Liver (tissue), 9 donors: ENCODE measurements around the gene PRICKLE3. TPM values are rescaled to one million over a fixed set of nuclear protein-coding genes. Genes with fewer than 3 reads are reported as not detected.

ENCODE experiments used
- DNase-seq: peaks from one replicate; pipeline ENCODE4 v3.0.0-alpha.2; 2017; ENCODE audit warnings: low spot score
- H3K27ac ChIP-seq, 2 donors: one replicate each; pipeline ENCODE4 v1.7.0; 2013; ENCODE audit warnings: inconsistent platforms in 2 of 2, low read length in 2 of 2, control low read depth in 1 of 2, low read depth in 1 of 2, mild to moderate bottlenecking in 1 of 2
- H3K27me3 ChIP-seq, 4 donors: one replicate each; pipeline versions ENCODE4 v1.6.1 to v1.7.0; 2013; ENCODE audit warnings: low read length in 3 of 4, inconsistent platforms in 1 of 4, mild to moderate bottlenecking in 1 of 4, moderate library complexity in 1 of 4; ENCODE audit not compliant: control insufficient read depth in 4 of 4, insufficient read depth in 4 of 4
- H3K36me3 ChIP-seq, 4 donors: one replicate each; pipeline versions ENCODE4 v1.6.1 to v1.7.0; 2013; ENCODE audit warnings: low read length in 3 of 4, mild to moderate bottlenecking in 3 of 4, low read depth in 1 of 4, moderate library complexity in 1 of 4; ENCODE audit not compliant: control insufficient read depth in 4 of 4, insufficient read depth in 3 of 4
- H3K4me1 ChIP-seq, 4 donors: one replicate each; pipeline versions ENCODE4 v1.6.1 to v1.7.0; 2013; ENCODE audit warnings: low read length in 3 of 4, mild to moderate bottlenecking in 3 of 4, moderate library complexity in 1 of 4; ENCODE audit not compliant: control insufficient read depth in 4 of 4, insufficient read depth in 4 of 4
- H3K4me3 ChIP-seq, 3 donors: one replicate each; pipeline versions ENCODE4 v1.6.1 to v1.7.0; 2013; ENCODE audit warnings: low read length in 3 of 3, control low read depth in 1 of 3, low read depth in 1 of 3, mild to moderate bottlenecking in 1 of 3
- H3K9ac ChIP-seq, 2 donors: one replicate each; pipeline ENCODE4 v1.7.0; 2013; ENCODE audit warnings: low read length in 2 of 2, mild to moderate bottlenecking in 2 of 2, moderate library complexity in 2 of 2, control low read depth in 1 of 2, low read depth in 1 of 2
- H3K9me3 ChIP-seq, 4 donors: one replicate each; pipeline versions ENCODE4 v1.6.1 to v1.7.0; 2013; ENCODE audit warnings: low read length in 3 of 4; ENCODE audit not compliant: control insufficient read depth in 4 of 4
- EGR1 ChIP-seq, 2 donors: IDR thresholded peaks; 2 replicates each; pipeline ENCODE4 v1.6.1; 2016 to 2018; ENCODE audit warnings: antibody characterized with exemption in 2 of 2, low read depth in 2 of 2
- FOXA1 ChIP-seq: IDR thresholded peaks from 2 replicates; pipeline ENCODE4 v1.6.1; 2016; ENCODE audit warnings: antibody characterized with exemption
- FOXA2 ChIP-seq: IDR thresholded peaks from 2 replicates; pipeline ENCODE4 v1.6.1; 2016; ENCODE audit warnings: antibody characterized with exemption
- GABPA ChIP-seq, 2 donors: IDR thresholded peaks in 1 of 2; conservative IDR thresholded peaks in 1 of 2; 2 replicates each; pipeline ENCODE4 v1.6.1; 2016; ENCODE audit warnings: antibody characterized with exemption in 2 of 2, mild to moderate bottlenecking in 1 of 2, moderate library complexity in 1 of 2
- HNF4A ChIP-seq, 2 donors: conservative IDR thresholded peaks; 2 replicates each; pipeline ENCODE4 v1.6.1; 2016; ENCODE audit warnings: antibody characterized with exemption in 2 of 2, mild to moderate bottlenecking in 2 of 2
- HNF4G ChIP-seq: IDR thresholded peaks from 2 replicates; pipeline ENCODE4 v1.6.1; 2016; ENCODE audit warnings: antibody characterized with exemption
- NR2F2 ChIP-seq: IDR thresholded peaks from 2 replicates; pipeline ENCODE4 v1.6.1; 2016; ENCODE audit warnings: antibody characterized with exemption
- RXRA ChIP-seq, 2 donors: IDR thresholded peaks; 2 replicates each; pipeline ENCODE4 v1.6.1; 2017 to 2018; ENCODE audit warnings: antibody characterized with exemption in 2 of 2, mild to moderate bottlenecking in 1 of 2
- TAF1 ChIP-seq: conservative IDR thresholded peaks from 2 replicates; pipeline ENCODE4 v1.6.1; 2016; ENCODE audit warnings: antibody characterized with exemption, mild to moderate bottlenecking
- YY1 ChIP-seq: IDR thresholded peaks from 2 replicates; pipeline ENCODE4 v1.6.1; 2016; ENCODE audit warnings: antibody characterized with exemption, mild to moderate bottlenecking
- WGBS: extraction: QIAGEN DNeasy Blood & Tissue Kit; methylation state at CpG from one replicate; pipeline ENCODE4 v1.1.7; 2013; 5-methylcytosine and 5-hydroxymethylcytosine counted together
- polyA plus RNA-seq, 2 donors: library from polyadenylated mRNA; stranded (reverse) in 1 of 2; unstranded in 1 of 2; fragments of 200-250 nt in 1 of 2; fragments of >200 nt in 1 of 2; fragmentation: Nextera tagmentation in 1 of 2; extraction: Ambion mirVana in 1 of 2; gene quantifications; one replicate each; pipeline versions ENCODE4 v1.2.1 to v1.2.3, GENCODE V29; 2013 to 2015
- total RNA-seq, 2 donors: library from RNA; depleted of rRNA; stranded (reverse); fragments of >200 nt; gene quantifications; one replicate each; pipeline ENCODE4 v1.2.3, GENCODE V29; 2014
- TF ChIP-seq, protein P1 (sequence below): fragments of 150-350 bp; IDR thresholded peaks from 2 replicates; pipeline ENCODE4 v1.5.1; 2017; ENCODE audit warnings: improper control_type of control experiment, low read depth, low read length; ENCODE audit not compliant: missing input control
- TF ChIP-seq, protein P2 (sequence below): IDR thresholded peaks from 2 replicates; pipeline ENCODE4 v1.6.1; 2016; ENCODE audit warnings: antibody characterized with exemption
- TF ChIP-seq, protein P3 (sequence below): IDR thresholded peaks from 2 replicates; pipeline ENCODE4 v1.6.1; 2016; ENCODE audit warnings: antibody characterized with exemption
- TF ChIP-seq, protein P4 (sequence below): IDR thresholded peaks from 2 replicates; pipeline ENCODE4 v1.6.1; 2016; ENCODE audit warnings: antibody characterized with exemption
- donor health status: healthy.
- donor health status: healthy.
- donor health status: healthy.
- donor health status: healthy.
- donor health status: healthy.

PRICKLE3 gene
- total and polyA plus RNA-seq, 4 donors, result 2.1 to 6.5 (median 2.9) TPM

DNA sequence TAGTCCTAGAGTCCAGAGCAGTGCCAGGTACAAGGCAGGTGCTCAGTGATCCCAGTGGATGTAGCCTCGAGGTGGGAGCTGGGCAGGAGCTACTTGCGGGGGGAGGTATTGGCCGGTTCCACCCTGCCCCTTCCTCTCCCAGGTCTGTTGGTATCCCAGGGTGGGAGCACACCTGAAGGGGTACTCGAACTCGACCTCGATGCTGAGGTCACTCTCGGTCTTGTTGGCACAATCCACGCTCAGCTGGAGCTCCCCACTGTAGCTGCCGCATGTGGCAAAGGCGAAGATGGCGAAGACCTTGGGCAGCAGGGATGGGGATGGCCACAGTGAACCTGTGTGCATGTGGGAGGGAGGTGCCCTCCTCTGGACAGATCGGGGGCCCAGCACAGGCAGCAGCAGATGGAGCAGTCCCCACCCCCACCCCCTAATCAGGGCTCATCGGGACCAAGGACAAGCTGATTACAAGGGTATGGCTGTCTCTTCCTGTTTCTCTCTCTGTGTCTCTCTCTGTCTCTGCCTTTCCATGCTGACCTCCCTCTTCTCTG, 11.4 kb upstream of the PRICKLE3 start:
- H3K9ac ChIP-seq, result no peak overlapping the region
- DNase-seq, result no peak
- H3K4me3 ChIP-seq, result no peak overlapping the region
- peaks cover 0 to 4% (median 2%) of the 10 kb centered on the region in 4 donors for H3K4me1 ChIP-seq
- WGBS, result 67% methylated on average over 13 of the region's 13 CpGs
- H3K27ac ChIP-seq, result no peak overlapping the region
- no peaks in the 10 kb centered on the region for H3K27me3 ChIP-seq
- no peaks in the 10 kb centered on the region for H3K9me3 ChIP-seq
- TF ChIP-seq FOXA2 (no peak), RXRA (IDR thresholded peaks at IDR 0.05) (no peak), NR2F2 (no peak), EGR1 (IDR thresholded peaks at IDR 0.05; ENCODE audit: low read depth in 2 of 2) (no peak), GABPA (IDR thresholded peaks at IDR 0.05 in 1 of 2, conservative IDR thresholded peaks at IDR 0.05 in 1 of 2) (no peak)
- TF ChIP-seq, protein P1, sequence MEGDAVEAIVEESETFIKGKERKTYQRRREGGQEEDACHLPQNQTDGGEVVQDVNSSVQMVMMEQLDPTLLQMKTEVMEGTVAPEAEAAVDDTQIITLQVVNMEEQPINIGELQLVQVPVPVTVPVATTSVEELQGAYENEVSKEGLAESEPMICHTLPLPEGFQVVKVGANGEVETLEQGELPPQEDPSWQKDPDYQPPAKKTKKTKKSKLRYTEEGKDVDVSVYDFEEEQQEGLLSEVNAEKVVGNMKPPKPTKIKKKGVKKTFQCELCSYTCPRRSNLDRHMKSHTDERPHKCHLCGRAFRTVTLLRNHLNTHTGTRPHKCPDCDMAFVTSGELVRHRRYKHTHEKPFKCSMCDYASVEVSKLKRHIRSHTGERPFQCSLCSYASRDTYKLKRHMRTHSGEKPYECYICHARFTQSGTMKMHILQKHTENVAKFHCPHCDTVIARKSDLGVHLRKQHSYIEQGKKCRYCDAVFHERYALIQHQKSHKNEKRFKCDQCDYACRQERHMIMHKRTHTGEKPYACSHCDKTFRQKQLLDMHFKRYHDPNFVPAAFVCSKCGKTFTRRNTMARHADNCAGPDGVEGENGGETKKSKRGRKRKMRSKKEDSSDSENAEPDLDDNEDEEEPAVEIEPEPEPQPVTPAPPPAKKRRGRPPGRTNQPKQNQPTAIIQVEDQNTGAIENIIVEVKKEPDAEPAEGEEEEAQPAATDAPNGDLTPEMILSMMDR, result no peak
- TF ChIP-seq, protein P2, sequence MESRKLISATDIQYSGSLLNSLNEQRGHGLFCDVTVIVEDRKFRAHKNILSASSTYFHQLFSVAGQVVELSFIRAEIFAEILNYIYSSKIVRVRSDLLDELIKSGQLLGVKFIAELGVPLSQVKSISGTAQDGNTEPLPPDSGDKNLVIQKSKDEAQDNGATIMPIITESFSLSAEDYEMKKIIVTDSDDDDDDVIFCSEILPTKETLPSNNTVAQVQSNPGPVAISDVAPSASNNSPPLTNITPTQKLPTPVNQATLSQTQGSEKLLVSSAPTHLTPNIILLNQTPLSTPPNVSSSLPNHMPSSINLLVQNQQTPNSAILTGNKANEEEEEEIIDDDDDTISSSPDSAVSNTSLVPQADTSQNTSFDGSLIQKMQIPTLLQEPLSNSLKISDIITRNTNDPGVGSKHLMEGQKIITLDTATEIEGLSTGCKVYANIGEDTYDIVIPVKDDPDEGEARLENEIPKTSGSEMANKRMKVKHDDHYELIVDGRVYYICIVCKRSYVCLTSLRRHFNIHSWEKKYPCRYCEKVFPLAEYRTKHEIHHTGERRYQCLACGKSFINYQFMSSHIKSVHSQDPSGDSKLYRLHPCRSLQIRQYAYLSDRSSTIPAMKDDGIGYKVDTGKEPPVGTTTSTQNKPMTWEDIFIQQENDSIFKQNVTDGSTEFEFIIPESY, result no peak
- no peaks in the 10 kb centered on the region for H3K36me3 ChIP-seq

DNA sequence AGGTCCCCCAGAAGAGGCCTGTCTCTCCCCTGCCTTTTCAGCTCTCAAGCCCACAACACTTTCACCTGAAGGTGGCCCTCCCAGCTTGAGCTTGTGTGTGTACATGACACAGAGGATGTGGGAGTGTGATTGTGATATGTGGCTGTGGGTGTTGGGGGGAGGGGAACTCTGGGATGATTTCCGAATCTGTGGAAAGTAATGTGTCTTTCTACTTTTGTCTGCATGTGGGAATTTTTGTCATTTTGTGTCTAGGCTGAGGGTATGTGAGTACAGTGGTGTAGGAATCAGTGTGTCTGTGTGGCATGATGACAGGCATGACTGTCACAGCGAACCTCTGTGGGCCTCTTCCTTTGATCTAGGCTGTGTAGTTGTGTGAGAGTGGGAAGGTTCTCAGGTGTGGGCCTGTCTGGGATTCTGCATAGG, 7.4 kb upstream of the PRICKLE3 start:
- DNase-seq, result no peak

More for the DNA sequence above, 7.4 kb upstream of the PRICKLE3 start:
- H3K4me1 ChIP-seq, result peaks cover 0 to 8% (median 2%) of the 10 kb centered on the region in 4 donors
- no peak overlapping the region for H3K27ac ChIP-seq
- H3K9ac ChIP-seq, result no peak overlapping the region
- H3K36me3 ChIP-seq, result no peaks in the 10 kb centered on the region
- no peak overlapping the region for H3K4me3 ChIP-seq
- no peaks in the 10 kb centered on the region for H3K9me3 ChIP-seq
- 77% methylated on average over 2 of the region's 2 CpGs for WGBS
- TF ChIP-seq HNF4A (conservative IDR thresholded peaks at IDR 0.05), result no peak
- no peak for TF ChIP-seq HNF4G
- TF ChIP-seq, protein P3, sequence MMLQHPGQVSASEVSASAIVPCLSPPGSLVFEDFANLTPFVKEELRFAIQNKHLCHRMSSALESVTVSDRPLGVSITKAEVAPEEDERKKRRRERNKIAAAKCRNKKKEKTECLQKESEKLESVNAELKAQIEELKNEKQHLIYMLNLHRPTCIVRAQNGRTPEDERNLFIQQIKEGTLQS, result no peak
- TF ChIP-seq, protein P1, result no peak
- TF ChIP-seq FOXA1, result no peak
- TF ChIP-seq EGR1 (IDR thresholded peaks at IDR 0.05; ENCODE audit: low read depth in 2 of 2), result no peak
- TF ChIP-seq, protein P2, result no peak
- TF ChIP-seq RXRA (IDR thresholded peaks at IDR 0.05), result no peak
- TF ChIP-seq, protein P4, sequence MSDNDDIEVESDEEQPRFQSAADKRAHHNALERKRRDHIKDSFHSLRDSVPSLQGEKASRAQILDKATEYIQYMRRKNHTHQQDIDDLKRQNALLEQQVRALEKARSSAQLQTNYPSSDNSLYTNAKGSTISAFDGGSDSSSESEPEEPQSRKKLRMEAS, result no peak
- TF ChIP-seq NR2F2, result no peak
- no peak for TF ChIP-seq TAF1
- no peak for TF ChIP-seq YY1
- TF ChIP-seq GABPA (IDR thresholded peaks at IDR 0.05 in 1 of 2, conservative IDR thresholded peaks at IDR 0.05 in 1 of 2), result no peak
- H3K27me3 ChIP-seq, result no peaks in the 10 kb centered on the region
